Brain microvascular endothelial cell (primary cell): Measurements from ENCODE around the gene TTLL12.
A peak's percentile ranks its signal among the peaks of the same experiment; 100 is the strongest.

Experiments
- DNase-seq: peaks from one replicate; pipeline ENCODE4 v3.0.0-alpha.2; 2020
- H3K27ac ChIP-seq: fragments of 250-450 bp; sonication (Bioruptor Pico); 2 replicates; pipeline ENCODE4 v1.5.1; 2020; ENCODE audit warnings: mild to moderate bottlenecking, moderate library complexity
- H3K27me3 ChIP-seq: fragments of 250-450 bp; sonication (Bioruptor Pico); replicated peaks from 2 replicates; pipeline ENCODE4 v1.5.1; 2020; ENCODE audit warnings: mild to moderate bottlenecking
- H3K36me3 ChIP-seq: fragments of 250-450 bp; sonication (Bioruptor Pico); replicated peaks from 2 replicates; pipeline ENCODE4 v1.5.1; 2020; ENCODE audit warnings: mild to moderate bottlenecking
- H3K4me3 ChIP-seq: 2 replicates; pipeline ENCODE4 v1.5.1; 2011; ENCODE audit warnings: low read depth, mild to moderate bottlenecking, control low read depth, low read length, moderate library complexity
- CTCF ChIP-seq: IDR thresholded peaks from 2 replicates; pipeline ENCODE4 v1.5.1; 2011; ENCODE audit warnings: low read depth, mild to moderate bottlenecking, moderate library complexity, low read length, control low read depth, inconsistent platforms; ENCODE audit errors: missing control alignments
- in situ Hi-C: cut with HindIII; loops from 2 replicates; pipeline ENCODE4 v1.10.0; 2017; ENCODE audit warnings: low sequenced_read_pairs, low pct_ligation_motif_present

Gene TTLL12

DNA sequence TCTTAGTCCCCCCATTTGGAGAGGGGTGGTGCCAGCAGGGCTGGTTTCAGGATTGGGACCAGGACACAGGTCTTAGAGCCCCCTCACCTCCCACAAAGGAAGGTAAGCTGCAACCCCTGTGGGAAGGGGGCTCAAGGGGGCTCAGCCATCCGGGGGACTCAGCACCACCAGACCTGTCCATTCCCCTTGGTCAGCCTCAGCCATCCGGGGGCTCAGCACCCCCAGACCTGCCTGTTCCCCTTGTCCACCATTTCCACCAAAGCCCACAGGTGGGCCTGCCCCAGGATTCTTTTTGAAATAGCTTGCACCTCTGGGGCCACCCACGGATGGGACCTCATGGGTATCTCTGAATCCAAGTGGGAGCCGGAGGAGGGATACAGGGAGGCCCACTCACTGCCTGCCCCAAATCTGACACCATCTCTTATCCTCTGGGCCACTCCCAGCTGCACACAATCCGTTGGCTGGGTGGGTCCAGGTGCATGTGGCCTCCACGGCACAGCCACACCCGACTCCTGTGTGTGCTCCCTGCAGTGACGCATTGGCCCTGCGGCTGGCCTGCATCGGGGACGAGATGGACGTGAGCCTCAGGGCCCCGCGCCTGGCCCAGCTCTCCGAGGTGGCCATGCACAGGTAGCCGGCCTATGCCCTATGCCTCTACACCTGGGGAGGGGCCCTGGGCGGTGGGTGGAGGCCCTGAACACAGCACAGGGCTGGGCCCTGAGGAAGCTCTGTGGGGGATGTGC, 59.6 kb downstream of the TTLL12 start:
- Histone ChIP-seq H3K36me3 (peaks cover 2% of the 10 kb centered on the region), H3K4me3 (no peak overlapping the region), H3K27me3 (no peaks in the 10 kb centered on the region), H3K27ac (no peak overlapping the region)
- no peak for DNase-seq
- in situ Hi-C loops: no loop called here
- TF ChIP-seq CTCF: no peak

DNA sequence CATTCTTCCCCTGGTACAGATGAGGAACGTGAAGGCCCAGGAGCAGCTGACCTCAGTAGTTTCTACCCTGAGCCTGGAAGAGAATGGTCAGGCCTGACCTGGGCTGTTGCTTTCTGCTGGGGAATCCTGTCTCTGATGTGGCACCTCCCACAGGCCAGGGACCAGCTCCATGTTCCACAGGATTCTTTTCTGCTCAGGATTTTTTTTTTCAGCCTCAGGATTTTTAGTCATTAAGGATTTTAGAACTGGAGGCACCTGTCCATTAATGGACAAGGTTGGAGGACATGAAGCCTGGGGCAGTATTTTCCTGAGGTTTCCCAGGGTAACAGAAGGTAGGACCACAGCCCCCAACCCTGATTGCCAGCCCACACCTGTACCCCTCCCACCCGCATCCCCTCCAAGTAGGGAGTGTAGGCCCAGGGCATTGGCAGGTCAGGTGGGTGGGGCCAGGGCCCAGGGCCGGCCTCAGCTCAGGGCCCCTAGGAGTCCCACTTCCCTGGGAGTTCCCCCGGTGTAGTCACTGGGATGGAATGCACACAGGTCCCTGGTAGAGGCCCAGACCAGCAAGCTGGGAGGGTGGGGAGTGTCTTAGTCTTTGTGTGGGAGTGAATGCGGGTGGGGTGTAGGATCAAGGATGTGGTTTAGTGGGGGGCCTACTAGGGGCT, 60.3 kb downstream of the TTLL12 start:
- H3K27ac ChIP-seq: no peak overlapping the region
- peak; percentile 79 for DNase-seq
- no peaks in the 10 kb centered on the region for H3K27me3 ChIP-seq
- H3K4me3 ChIP-seq: no peak overlapping the region
- no peak for TF ChIP-seq CTCF
- H3K36me3 ChIP-seq: peaks cover 2% of the 10 kb centered on the region
- in situ Hi-C loops: no loop called here

- H3K27ac ChIP-seq: no peak overlapping the region
- H3K36me3 ChIP-seq: no peaks in the 10 kb centered on the region
- TF ChIP-seq CTCF: no peak
- DNase-seq: peak; percentile 16
- H3K4me3 ChIP-seq: no peak overlapping the region
- in situ Hi-C loops: no loop called here
- H3K27me3 ChIP-seq: no peaks in the 10 kb centered on the region
Measured at GRCh38 chr22:43118953-43119458, 67.9 kb downstream of the TTLL12 start.

DNA sequence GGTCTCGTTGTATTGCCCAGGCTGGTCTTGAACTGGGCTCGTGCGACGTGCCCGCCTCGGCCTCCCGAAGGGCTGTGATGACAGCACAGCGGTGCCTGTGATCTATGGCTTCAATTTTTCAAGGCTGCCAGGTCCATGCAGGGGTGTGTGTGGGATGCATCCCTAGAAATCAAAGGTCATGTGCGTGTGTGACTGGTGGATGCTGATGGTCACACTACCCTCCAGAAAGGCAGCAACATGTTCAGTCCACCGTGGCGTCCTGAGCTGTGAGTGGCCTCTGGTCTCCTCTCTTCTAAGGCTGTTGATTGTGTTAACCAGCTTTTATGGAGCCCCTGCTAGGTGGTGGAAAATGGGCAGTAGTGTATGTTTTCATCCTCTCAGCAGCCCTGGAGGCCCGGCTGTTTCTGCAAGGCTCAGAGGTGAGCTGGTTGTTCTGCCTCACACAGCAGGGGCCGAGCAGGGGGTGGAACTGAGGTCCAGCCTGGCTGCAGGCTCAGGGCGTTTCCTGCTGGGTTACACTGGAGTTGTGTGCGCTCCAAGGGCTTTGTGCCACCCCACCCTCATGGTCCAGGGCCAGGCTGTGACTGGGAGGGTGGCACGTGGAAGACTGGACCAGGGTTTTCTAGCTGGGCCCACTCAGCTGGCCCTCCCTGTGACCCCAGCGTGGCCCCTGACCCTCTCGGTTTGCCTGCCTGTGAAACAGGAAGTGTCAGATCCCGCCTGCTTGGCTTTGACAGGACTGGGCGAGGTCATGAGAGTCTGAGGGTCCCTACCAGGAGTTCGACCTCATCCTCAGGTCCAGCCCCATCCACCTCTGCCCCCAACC, 68.7 kb downstream of the TTLL12 start:
- Histone ChIP-seq H3K27ac (no peak overlapping the region), H3K4me3 (no peak overlapping the region), H3K36me3 (no peaks in the 10 kb centered on the region), H3K27me3 (no peaks in the 10 kb centered on the region)
- DNase-seq: no peak
- in situ Hi-C loops: no loop called here
- TF ChIP-seq CTCF: no peak

GRCh38 chr22:43116932-43117331, 70.0 kb downstream of the TTLL12 start:
- in situ Hi-C loops: no loop called here

More at GRCh38 chr22:43116932-43117331, 70.0 kb downstream of the TTLL12 start:
- H3K27me3 ChIP-seq: no peaks in the 10 kb centered on the region
- H3K27ac ChIP-seq: no peak overlapping the region
- no peak overlapping the region for H3K4me3 ChIP-seq
- H3K36me3 ChIP-seq: no peaks in the 10 kb centered on the region
- TF ChIP-seq CTCF: no peak
- no peak for DNase-seq
